Peyer's patch (tissue), 4 donors: ENCODE results near the gene KRTAP20-1.

Experiments used
- POLR2A ChIP-seq, 2 donors: fragments of 450-650 bp; IDR thresholded peaks; one replicate each; pipeline ENCODE4 v1.5.1; 2017; ENCODE audit warnings: antibody characterized with exemption in 2 of 2, mild to moderate bottlenecking in 2 of 2, moderate library complexity in 2 of 2
- TF ChIP-seq, protein P1 (sequence below), 6 experiments: fragments of 450-650 bp in 4 of 6; fragments of 200-600 bp in 2 of 6; sonication (generic) in 1 of 6; IDR thresholded peaks; one replicate each; pipeline ENCODE4 v1.5.1; 2017 to 2019; ENCODE audit warnings: antibody characterized with exemption in 6 of 6, mild to moderate bottlenecking in 3 of 6, moderate library complexity in 1 of 6

DNA sequence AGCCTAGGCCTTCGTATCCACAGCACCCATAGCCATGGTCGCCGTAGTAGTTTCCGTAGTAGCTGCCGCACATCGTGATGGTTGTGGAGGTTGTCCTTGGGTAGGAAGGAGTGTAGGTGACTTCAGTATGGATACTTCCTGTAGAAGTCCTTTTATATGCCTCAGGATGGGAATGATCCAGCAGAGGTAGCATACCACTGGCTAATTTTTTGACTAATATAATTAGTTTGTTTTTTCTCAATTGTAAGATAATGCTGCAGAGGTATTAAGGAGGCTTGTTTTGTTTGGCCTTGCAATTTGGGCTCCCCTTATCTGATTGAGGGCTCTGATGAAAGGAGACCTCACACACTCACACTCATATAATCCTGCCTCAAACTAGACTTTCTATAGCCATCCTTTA, 17.4 kb upstream of the KRTAP20-1 start, which contains the start of gene KRTAP6-2:
- no peak for TF ChIP-seq POLR2A (IDR thresholded peaks at IDR 0.05)
- TF ChIP-seq, protein P1, sequence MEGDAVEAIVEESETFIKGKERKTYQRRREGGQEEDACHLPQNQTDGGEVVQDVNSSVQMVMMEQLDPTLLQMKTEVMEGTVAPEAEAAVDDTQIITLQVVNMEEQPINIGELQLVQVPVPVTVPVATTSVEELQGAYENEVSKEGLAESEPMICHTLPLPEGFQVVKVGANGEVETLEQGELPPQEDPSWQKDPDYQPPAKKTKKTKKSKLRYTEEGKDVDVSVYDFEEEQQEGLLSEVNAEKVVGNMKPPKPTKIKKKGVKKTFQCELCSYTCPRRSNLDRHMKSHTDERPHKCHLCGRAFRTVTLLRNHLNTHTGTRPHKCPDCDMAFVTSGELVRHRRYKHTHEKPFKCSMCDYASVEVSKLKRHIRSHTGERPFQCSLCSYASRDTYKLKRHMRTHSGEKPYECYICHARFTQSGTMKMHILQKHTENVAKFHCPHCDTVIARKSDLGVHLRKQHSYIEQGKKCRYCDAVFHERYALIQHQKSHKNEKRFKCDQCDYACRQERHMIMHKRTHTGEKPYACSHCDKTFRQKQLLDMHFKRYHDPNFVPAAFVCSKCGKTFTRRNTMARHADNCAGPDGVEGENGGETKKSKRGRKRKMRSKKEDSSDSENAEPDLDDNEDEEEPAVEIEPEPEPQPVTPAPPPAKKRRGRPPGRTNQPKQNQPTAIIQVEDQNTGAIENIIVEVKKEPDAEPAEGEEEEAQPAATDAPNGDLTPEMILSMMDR (IDR thresholded peaks at IDR 0.05): no peak
